Cerebellar cortex (tissue), 1 donor: ENCODE measurements around the gene SIRT7.
A peak's percentile ranks its signal among the peaks of the same experiment; 100 is the strongest.
"Not testable (repeated sequence)": the region's sequence is repeated elsewhere in the genome, so short reads cannot be mapped to it uniquely, and the experiment has no call there.

Source experiments
- DNase-seq: peaks from one replicate; pipeline ENCODE4 v3.0.0-alpha.2; 2015; ENCODE audit warnings: low spot score

The SIRT7 gene

DNA sequence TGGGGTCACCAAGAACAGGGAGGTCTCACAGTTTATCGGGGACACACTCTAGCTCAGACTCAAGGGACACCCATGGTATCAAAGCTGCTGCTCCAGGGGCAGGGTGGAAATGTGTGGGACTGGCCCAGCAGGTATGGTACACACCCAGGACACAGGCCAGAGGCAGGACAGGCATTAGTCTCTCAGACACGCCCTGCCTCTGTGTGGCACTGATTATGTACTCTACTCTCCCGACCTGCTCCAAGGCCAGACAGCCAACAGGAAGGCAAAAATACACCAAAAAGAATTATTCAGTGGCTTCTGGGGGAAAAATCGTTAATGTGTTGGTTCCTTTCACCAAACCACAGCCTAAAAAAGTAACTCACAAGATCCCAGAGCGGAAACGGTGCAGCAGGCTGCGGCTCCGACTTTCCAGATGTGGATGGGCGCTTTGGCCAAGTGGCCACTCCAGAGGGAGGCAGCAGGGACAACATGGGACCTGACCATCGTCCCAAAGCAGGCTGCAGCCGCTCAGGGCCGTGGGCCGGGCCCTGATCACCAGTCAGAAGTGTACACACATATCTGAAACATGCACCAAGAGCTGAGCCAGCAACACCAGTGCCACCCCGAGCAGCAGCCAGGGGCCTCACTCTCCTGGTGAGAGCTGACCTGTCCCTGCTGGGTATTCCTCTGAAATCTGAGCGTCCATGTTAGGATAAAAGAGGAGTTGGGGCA, 1.0 kb upstream of the SIRT7 start:
- DNase-seq, result no peak

DNA sequence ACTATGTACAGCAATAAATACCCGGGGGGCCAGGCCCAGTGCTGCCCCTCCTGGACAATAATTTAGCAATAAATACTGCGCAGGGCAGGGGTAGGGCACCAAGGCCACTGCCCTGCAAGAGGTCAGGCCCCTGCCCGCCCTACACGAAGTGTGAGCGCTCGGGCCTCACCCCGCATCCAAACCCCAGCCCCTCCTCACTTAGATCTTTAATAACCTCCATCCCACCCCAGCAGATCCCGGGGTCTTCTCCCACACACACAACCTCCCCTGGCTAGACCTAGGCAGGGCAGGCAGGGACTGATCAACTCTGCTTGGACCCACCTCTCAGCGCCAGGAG, 325 bp upstream of the SIRT7 start:
- not testable (repeated sequence) for DNase-seq

DNA sequence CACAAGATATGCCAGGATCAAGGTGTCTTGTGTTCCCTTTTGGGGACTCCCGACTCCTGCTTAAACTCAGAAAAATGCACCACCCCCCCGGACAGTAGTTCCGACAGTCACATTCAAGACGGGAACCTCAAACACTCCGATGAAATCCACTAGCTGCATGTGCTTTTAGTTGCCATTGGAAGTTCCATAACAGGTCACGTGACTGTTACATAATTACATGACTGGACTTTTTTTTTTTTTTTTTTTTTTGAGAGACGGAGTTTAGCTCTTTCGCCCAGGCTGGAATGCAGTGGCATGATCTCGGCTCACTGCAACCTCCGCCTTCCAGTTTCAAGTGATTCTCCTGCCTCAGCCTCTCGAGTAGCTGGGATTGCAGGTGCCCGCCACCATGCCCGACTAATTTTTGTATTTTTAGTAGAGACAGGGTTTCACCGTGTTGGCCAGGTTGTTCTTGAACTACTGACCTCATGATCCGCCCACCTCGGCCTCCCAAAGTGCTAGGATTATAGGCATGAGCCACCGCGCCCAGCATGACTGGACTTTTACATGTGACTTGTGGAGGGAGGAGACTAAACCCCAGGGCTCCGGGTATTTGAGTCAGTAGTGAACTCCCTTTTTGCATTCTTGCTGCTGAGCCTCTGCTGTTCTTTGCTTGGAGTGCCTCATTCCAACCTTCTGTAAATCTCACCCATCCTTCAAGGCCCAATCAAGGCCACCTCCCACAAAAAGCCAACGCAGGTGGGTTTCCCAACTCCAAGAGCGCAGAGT, 1.6 kb downstream of the SIRT7 start:
- DNase-seq, result no peak

DNA sequence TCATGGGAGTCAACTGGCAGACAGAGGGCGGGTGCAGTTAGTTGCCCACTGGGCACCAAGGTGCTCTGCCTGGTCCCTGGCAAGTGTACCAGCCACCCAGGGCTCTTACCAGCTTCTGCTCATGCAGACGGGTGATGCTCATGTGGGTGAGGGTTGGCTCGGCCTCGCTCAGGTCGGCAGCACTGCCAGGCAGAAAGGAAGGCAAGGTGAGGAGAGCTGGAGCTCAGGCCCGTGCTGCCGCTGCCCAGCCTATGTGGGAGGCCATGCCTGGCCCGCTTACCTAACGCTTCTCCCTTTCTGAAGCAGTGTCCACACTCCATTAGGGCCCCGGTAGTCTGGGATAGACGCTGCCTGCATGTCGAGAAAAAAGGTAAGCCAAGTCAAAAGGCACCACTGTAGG, 2.6 kb downstream of the SIRT7 start:
- no peak for DNase-seq

DNA sequence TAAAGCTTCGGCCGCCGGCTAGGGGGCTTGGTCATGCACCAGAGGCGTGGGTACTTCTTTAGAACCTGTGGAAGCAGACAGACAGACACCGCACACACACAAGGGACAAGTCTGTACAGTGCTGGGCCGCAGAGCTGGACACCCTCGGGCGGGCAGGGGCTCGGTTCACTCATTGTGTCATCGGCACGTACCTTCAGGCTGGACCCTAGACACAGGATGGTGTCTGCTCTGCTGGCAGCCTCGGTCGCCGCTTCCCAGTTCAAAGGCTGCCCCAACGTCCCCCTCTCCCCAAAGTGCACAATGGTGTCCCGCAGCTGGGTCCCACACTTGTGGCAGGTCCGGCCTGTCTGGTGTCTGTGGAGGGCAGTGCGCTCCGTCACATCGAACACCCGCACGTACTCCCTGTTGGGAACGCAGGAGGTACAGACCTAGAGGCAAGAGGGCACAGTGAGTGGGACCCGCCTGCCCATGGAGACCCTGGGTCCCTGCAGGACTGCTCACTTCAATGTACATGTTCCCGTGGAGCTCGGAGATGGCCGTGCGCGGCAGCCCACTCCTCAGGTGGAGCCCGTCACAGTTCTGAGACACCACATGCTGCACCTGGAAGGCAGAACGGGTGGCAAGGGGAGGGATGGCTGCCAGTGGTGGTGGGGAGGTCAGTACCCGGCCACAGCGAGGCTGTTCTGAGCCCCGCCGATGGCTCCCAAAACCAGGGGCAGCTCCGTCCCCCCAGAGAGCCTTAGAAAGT, 3.7 kb downstream of the SIRT7 start:
- no peak for DNase-seq

DNA sequence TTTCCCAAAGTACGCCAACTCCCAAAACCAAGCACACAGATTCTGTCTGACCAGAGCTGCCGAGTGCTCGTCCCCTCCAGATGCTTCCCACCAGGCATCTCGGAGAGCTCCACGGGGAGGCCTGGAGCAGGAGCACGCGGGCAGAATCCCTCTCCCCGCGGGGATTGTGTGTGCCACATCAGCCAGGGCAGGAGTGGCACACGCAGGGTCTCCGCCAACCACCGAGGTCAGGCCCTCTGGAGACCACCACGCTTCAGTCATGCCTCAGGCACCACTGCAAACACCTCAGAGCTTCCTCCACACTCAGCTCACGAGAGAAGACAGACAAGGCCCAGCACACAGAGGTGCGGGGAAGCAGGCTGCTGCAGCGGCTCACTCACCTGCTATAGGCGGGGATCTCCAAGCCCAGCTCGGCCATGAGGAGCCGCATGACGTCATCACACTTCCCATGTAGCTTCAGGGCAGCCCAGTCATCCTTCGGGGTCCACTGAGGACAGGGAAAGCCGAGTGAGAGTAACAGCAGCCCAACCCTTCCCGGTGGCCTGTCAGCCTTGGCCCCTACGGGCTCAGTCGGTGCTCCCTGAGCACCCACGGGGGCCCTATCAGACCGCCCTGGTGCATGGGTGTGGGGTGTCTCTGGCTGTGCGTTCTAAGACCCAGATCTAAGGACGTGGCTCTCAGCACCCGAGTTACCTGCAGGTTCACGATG, 4.4 kb downstream of the SIRT7 start:
- DNase-seq, result no peak

DNA sequence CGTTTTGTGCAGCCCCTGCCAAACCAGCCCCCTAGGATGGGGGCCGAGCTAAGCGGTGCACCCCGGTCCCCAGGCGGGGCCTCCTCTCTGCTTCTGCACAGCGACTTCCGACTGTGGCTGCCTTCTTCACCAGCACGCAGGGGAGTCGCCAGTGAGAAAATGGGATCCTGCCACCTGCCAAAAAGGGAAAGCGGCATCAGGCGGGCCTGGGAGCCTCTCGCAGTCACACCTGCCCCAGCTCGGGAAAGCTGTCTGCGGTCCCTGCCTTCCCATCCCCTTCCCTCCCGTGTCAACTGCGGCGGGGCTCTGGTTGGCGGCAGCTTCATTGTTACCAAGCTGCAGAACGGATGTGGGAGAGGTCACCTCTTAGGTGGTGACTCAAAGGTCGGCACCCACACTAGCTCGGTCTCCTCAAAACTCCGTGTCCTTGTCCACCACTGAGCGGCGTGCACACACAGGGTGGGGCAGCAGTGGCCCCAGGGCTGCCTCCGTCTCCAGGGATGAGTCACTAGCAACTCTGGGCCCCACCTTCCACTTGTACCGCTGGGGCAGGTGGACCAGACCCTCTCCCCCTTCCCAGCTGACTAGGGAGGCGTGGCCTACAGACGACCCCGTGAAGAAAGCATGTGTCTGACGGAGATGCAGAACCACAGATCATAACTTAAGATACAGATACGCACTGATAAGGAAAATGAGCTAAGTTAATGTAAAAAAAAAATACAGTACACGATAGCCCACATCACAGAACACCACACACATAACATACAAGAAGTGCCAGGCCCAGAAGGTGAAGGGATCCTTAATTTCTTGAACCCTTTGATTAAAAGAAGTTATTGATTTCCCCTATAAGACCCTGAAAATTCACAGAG, 5.3 kb downstream of the SIRT7 start:
- no peak for DNase-seq

DNA sequence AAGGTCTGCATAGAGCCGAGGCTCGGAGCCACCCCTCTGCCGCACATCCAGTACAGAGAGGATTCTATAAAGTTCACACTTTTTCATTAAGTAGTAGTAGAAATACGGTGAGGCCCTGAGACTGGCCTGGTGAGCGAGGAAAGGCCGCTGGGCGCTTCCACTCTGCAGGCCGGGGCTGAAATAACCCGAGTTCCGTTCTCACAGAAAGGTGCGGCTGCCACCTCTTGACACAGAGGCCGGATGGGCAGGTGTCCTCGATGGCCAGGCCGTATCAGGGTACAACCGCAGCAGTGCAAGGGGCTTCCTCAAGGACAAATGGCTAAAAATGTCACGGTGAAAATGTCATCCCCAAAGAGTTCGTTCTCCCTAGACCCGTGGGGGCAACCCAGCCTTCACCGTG, 6.0 kb downstream of the SIRT7 start:
- DNase-seq, result no peak

DNA sequence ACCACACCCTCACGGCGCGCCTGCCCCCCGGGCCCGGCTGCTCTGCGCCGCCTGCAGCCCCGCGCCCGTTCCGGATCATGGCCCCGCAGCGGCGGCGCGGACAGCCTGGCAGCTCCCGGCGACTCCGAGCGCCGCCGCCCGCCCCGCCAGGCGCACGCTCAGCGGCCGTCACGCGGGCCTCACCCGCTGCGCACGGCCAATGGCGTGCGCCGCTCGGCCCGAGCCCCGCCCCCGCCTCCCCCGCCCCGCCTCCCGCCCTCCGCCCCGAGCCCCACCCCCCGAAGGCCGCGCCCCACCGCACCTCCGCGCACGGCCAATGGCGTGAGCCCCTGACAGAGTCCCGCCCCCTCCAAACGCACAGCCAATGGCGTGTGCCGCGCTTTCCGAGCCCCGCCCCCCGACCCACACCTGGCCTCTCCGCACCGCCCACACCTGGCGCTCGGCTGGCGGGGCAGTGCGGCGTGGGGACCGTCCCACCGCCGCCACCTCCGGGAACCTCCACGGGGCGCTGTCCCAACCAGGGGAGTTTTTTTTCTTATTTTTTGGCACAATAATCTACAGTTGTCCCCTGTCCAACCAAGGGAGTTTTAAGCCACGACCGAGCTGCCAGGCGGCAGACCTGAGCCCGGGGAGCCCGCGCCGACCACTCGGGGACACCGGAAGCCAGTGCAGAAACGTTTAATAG, 6.6 kb downstream of the SIRT7 start, which contains the start of gene PCYT2:
TSS of gene PCYT2 (minus strand) at position 123 of the 685 bp plus-strand sequence. CDS start at position 79, 44 bp downstream.
- DNase-seq, result peak; percentile 91

DNA sequence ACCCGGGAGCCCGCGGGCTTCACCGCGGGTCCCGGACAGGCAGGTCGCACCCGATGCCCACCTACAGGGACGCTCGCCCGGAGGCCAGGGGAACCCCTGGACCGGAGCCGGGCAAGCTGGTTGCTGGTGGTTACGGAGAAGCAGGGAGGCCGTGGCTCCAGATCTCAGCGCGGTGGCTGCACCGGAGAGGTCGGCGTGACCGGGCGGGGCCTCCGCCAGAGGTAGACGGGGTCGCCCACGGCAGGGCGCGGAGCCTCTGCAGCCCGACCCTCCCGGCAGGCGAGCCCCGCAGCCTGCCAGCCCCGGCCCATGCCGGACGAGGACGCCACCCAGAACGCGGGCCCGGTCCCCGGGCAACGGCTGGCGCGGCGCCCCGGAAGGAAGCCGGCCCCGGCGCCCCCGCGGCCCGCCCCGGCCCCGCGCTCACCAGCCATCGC, 7.1 kb downstream of the SIRT7 start:
- no peak for DNase-seq

DNA sequence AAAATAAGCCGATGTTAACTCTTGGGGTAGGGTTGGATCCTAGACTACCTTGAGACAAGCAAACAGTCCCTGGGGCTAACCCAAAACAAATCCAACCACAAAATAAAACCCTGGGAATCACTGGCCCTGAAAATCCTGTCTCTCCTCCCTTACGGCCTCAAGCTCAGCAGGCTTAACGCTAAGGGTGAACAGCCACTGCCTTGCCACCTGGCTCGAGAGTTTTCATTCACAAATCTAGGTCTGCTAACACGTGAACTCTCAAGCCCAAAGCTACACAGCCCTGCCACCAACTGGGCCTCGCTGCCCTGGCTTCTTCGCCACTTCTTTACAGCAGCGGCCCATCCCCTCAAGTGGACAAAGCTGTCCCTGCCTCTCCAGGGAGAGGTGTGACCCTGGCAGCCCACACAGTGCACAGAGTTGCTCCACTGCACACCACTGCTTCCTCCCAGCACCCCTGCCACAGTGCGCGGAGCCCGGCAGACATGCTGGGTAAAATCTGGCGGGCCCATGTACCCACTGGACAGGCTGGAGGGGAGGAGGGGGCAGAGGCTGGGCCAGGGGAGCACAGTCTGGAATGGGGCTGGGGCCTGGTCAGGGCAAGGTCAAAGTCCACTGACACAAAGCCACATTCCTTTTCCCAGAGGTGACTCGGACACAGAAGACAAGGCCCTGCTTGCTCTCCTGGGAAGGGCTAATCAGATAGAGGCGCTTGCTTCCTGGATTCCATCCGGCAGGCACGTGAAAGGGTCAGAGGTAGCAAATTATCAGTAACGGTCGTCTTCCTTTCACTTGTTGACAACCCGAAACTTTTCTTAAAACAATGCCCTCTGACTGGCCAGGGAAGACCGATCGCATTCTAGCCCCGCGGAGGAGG, 7.8 kb downstream of the SIRT7 start:
- DNase-seq, result peak; percentile 59

DNA sequence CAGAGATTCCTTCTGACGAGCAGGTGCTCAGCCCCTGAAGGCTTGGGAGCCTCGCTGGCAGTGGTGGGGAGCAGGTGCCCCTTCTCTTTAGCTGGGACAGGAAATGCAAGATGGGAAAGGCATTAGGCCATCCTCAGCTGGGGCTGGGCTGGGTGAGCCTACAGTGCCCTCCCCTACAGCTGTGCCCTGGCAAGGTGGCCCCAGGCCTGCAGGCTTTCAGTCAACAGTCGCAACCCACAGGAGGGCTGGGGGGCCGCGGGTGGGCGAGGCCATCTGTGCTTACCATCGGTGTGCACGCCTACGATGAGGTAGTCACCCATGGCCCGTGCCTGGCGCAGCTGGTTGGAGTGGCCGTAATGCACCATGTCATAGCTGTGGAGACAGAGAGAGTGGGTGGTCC, 8.7 kb downstream of the SIRT7 start:
- no peak for DNase-seq

DNA sequence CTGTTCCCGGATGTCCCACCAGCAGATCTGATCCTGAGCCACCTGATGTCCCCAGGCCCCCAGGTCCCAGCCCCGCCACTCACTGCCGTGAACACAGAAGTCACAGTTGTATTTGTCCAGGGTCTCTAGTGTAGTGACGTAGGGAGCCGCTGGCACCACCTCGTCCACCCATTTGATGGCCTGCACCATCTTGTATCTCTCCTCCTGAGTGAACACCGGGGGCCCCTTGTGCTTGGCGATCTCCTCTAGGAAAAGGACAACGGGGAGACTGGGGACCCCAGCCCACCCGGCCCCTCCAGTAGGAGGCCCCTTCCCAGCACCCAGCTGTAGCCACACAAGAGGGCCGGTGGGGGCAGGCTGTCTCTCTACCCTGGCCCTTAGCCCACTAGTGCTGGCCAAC, 9.2 kb downstream of the SIRT7 start:
- DNase-seq, result no peak

DNA sequence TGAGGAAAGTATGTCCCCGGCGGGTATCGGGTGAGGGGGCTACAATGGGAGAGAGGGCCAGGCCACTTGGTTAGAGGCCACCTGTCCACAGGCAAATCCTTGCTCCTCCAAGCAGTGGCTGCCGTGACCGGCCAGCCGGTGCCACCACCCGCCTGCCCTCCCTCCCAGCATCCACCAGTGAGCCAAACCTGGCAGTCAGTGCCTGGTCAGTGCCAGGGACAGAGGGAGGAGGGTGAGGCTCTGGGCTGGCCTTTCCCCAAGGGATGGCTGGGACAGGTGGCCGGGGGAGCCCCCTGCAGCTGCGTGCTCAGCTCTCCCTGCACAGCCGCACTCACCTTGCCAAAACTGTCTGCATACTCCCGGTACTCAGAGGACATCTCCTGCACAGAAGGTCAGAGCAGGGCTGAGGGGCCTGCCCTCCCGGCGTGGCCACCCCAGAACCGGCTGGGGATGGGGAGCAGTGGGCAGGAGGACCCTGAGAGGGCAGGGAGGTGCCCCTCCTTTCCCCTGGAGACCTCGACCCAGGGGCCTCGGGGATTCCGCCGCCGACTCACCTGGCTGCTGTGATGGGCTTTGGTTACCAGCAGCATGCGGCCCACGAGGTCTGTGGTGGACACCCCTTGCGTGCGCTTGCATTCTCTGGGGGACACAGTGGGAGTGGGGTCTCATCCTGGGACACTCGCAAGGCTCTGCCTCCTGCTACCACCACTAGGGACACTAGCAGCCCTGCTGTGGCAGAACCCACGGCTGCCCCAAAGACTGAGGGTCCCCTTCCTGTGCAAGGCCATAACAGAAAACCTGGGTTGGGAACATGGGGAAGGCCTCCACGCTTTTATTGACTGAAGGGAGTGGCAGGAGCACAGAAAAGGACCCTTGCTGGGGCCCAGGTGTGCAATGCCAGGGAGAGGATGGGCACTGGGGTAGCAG, 10.5 kb downstream of the SIRT7 start:
- DNase-seq, result peak; percentile 78

DNA sequence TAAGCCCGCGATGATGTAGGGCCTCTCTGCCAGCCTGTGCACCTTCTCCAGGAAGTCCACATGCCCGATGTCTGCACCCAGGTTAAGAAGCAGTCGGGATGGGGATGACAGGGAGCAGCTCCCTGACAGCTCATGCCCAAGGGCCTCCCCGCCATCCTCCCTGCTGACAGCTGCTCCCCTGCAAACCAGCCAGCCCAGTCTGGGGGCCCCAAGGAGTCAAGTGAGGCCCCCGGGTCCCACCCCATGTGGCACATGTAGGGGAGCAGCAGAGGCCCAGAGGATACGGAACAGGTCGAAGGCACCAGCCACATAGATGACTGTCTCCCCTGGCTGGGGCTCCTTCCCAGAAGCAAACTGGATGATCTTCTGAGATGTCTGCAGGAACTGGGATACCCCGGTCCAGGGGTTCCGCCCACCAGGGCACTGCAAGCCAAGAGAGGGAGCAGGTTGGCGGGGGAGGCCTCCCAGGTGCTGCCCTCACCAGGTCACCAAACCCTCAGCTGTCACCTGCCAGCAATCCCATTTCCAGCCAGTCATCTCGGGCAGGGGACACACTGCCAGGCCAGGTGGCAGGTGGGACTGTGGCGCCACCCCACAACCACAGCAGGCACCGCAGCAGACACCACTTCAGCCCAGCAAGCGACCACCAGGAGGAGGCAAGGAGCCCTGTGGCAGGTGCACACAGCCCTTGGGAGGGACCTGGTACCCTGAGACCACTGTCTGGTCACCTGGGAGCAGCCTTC, 11.3 kb downstream of the SIRT7 start:
- no peak for DNase-seq

DNA sequence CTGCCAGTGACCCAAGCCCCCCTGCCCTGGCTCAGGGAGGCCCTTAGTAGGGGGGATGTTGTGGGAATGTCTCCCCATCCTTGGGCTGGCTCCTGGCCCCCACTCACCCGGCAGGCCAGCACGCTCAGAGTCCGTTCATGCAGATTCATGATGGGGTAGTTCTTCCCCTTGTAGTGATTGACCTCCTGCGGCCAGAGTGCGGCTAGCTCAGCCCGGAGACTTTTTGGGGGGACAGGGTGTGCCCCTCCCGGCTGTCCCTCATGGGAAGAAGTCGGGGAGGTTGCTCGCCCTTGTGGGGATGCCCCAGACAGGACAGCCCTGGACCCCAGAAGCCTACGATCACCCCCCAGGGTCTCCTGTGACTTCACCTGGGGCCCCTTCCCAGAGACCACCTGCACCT, 12.0 kb downstream of the SIRT7 start:
- DNase-seq, result no peak

DNA sequence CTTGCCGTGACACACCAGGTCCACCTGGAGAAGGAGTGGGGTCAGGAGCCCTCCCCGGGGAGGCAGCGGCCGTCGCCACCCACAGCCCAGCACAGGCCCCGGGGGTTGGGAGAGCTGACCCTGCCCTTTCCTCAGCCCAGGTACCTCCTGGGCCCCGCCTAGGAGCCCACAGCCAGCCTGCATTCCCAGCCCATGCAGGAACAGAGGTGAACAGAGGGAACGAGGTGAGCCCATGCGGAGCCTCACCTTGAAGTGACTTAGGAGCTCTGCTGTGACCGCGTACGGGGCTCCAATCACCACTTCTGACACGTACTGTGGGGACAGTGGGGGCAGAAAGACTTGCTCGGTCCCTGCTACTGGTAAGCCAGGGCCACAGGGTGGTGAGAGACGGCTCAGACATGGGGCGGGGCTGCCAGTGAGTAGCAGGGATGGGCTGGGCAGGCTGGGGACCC, 12.5 kb downstream of the SIRT7 start:
- DNase-seq, result no peak
